GM12878 (cell line): ENCODE data around the gene KIDINS220. TPM values are rescaled to one million over a fixed set of nuclear protein-coding genes. Genes with fewer than 3 reads are reported as not detected.

ENCODE experiments used
- ATAC-seq: fragments of 200-7000 bp; cut with Tn5 transposase; 3 replicates; pipeline ENCODE4 v1.9.1; 2020; ENCODE audit warnings: mild to moderate bottlenecking, moderate library complexity
- BruUV-seq: library from RNA; stranded (reverse); fragments of 400-500 nt; replicated peaks from 2 replicates; lab custom pipeline; 2021; lab: Mats Ljungman, UMichigan
- CTCF ChIA-PET: fragments of 300-600 bp; sonication (Branson Sonifier 250); formaldehyde crosslinking; extraction: SDS; loops from one replicate; lab custom pipeline; 2021; ENCODE audit warnings: inconsistent platforms; lab: Yijun Ruan, JAX
- POLR2A ChIA-PET: fragments of 350-600 bp; formaldehyde crosslinking; extraction: SDS; loops from one replicate; lab custom pipeline; 2021; ENCODE audit warnings: inconsistent platforms; lab: Charles Lee
- RAD21 ChIA-PET: fragments of 300-600 bp; sonication (Branson Sonifier 250); formaldehyde crosslinking; loops from one replicate; lab custom pipeline; 2023; ENCODE audit warnings: antibody characterized with exemption; ENCODE audit not compliant: unreplicated experiment; lab: Charles Lee
- SMC1A ChIA-PET: fragments of 300-600 bp; sonication (Branson Sonifier 250); formaldehyde crosslinking; loops from one replicate; lab custom pipeline; 2023; ENCODE audit not compliant: unreplicated experiment, uncharacterized antibody; lab: Charles Lee
- DNase-seq: peaks from one replicate; pipeline ENCODE4 v3.0.0-alpha.2; 2011; ENCODE audit warnings: low read depth, low spot score
- FAIRE-seq: peaks from 3 replicates; lab custom pipeline; 2011; peaks lifted over from hg19 to GRCh38; lab: Jason Lieb, UNC
- H2AFZ ChIP-seq: 2 replicates; pipeline ENCODE4 v1.6.0; 2011; ENCODE audit warnings: low read depth, low read length, control low read depth; ENCODE audit not compliant: control insufficient read depth
- H3K27ac ChIP-seq: 2 replicates; pipeline ENCODE4 v1.5.1; 2011; ENCODE audit warnings: control low read depth; ENCODE audit not compliant: control insufficient read depth, insufficient read depth
- H3K27me3 ChIP-seq, 2 experiments: replicated peaks in 1 of 2; 2 replicates each; pipeline versions ENCODE4 v1.6.0 to v1.6.1; 2011; ENCODE audit warnings: low read length in 1 of 2; ENCODE audit not compliant: control insufficient read depth in 2 of 2, insufficient read depth in 2 of 2
- H3K36me3 ChIP-seq, 2 experiments: 2 replicates each; pipeline ENCODE4 v1.5.1; 2011; ENCODE audit warnings: low read length in 1 of 2; ENCODE audit not compliant: control insufficient read depth in 2 of 2, insufficient read depth in 2 of 2
- H3K4me1 ChIP-seq: 2 replicates; pipeline ENCODE4 v1.6.1; 2011; ENCODE audit warnings: mild to moderate bottlenecking, low read length, moderate library complexity, mixed read lengths; ENCODE audit not compliant: control insufficient read depth, insufficient read depth
- H3K4me2 ChIP-seq: 2 replicates; pipeline ENCODE4 v1.6.0; 2011; ENCODE audit warnings: control low read depth; ENCODE audit not compliant: control insufficient read depth, insufficient read depth
- H3K4me3 ChIP-seq: fragments of 200-600 bp; sonication (generic); 2 replicates; pipeline ENCODE4 v1.5.1; 2016
- H3K79me2 ChIP-seq: 2 replicates; pipeline ENCODE4 v1.6.0; 2011; ENCODE audit warnings: low read length; ENCODE audit not compliant: control insufficient read depth, insufficient read depth
- H3K9ac ChIP-seq: 2 replicates; pipeline ENCODE4 v1.8.0; 2011; ENCODE audit warnings: low read length, control low read depth, mixed read lengths; ENCODE audit not compliant: control insufficient read depth, insufficient read depth
- H3K9me3 ChIP-seq: replicated peaks from 3 replicates; pipeline ENCODE4 v1.5.1; 2011; ENCODE audit warnings: mild to moderate bottlenecking, low read length; ENCODE audit not compliant: control insufficient read depth, insufficient read depth
- H4K20me1 ChIP-seq: 2 replicates; pipeline ENCODE4 v1.6.0; 2011; ENCODE audit not compliant: control insufficient read depth, insufficient read depth
- BMI1 ChIP-seq: fragments of 450-650 bp; IDR thresholded peaks from 2 replicates; pipeline ENCODE4 v1.6.1; 2016; ENCODE audit warnings: mild to moderate bottlenecking, moderate library complexity, borderline replicate concordance
- CEBPB ChIP-seq, 2 experiments: fragments of 150-350 bp in 1 of 2; IDR thresholded peaks; 2 replicates each; pipeline ENCODE4 v1.6.1; 2012 to 2014; ENCODE audit warnings: low read depth in 2 of 2, low read length in 2 of 2, borderline replicate concordance in 1 of 2, inconsistent platforms in 1 of 2
- CREB1 ChIP-seq: IDR thresholded peaks from 2 replicates; pipeline ENCODE4 v1.6.1; 2012; ENCODE audit warnings: low read depth, mild to moderate bottlenecking, inconsistent platforms
- E4F1 ChIP-seq: fragments of 450-650 bp; IDR thresholded peaks from 2 replicates; pipeline ENCODE4 v1.6.1; 2018; ENCODE audit warnings: borderline replicate concordance, mild to moderate bottlenecking; ENCODE audit not compliant: partially characterized antibody
- HSF1 ChIP-seq: fragments of 150-350 bp; IDR thresholded peaks from 2 replicates; pipeline ENCODE4 v1.6.1; 2014; ENCODE audit warnings: mild to moderate bottlenecking, low read depth, low read length
- NBN ChIP-seq: fragments of 450-650 bp; IDR thresholded peaks from 2 replicates; pipeline ENCODE4 v1.6.1; 2016
- NR2C1 ChIP-seq: fragments of 450-650 bp; IDR thresholded peaks from 2 replicates; pipeline ENCODE4 v1.6.1; 2017; ENCODE audit warnings: antibody characterized with exemption, mild to moderate bottlenecking, moderate library complexity
- SKIL ChIP-seq: fragments of 450-650 bp; IDR thresholded peaks from 2 replicates; pipeline ENCODE4 v1.6.1; 2017; ENCODE audit warnings: mild to moderate bottlenecking, low read depth, inconsistent platforms; ENCODE audit not compliant: poor library complexity, severe bottlenecking
- SUZ12 ChIP-seq: fragments of 200-600 bp; sonication (generic); IDR thresholded peaks from one replicate; pipeline ENCODE4 v1.6.1; 2018; ENCODE audit warnings: antibody characterized with exemption, mild to moderate bottlenecking; ENCODE audit not compliant: unreplicated experiment
- TAF1 ChIP-seq: IDR thresholded peaks from 2 replicates; pipeline ENCODE4 v1.6.1; 2011; ENCODE audit warnings: mild to moderate bottlenecking, low read depth, low read length, borderline replicate concordance
- YY1 ChIP-seq: IDR thresholded peaks from 2 replicates; pipeline ENCODE4 v1.6.1; 2011; ENCODE audit warnings: low read depth, mild to moderate bottlenecking, low read length
- ZNF207 ChIP-seq: fragments of 450-650 bp; IDR thresholded peaks from 2 replicates; pipeline ENCODE4 v1.6.1; 2014; ENCODE audit warnings: antibody characterized with exemption, mild to moderate bottlenecking, borderline replicate concordance
- ZNF687 ChIP-seq: fragments of 450-650 bp; IDR thresholded peaks from 2 replicates; pipeline ENCODE4 v1.6.1; 2017; ENCODE audit warnings: mild to moderate bottlenecking, moderate library complexity
- WGBS: methylation state at CpG from one replicate; pipeline ENCODE4 v1.1.6; 2016; ENCODE audit warnings: low lambda C conversion rate; ENCODE audit not compliant: insufficient replicate concordance, insufficient coverage; ENCODE audit errors: missing lambda C conversion rate; 5-methylcytosine and 5-hydroxymethylcytosine counted together
- in situ Hi-C: fragments of 300-500 bp; cut with MboI; formaldehyde crosslinking; loops from 9 replicates; pipeline ENCODE4 v1.14.3; 2018; ENCODE audit warnings: mixed read lengths
- intact Hi-C: fragments of 100-400 bp; cut with micrococcal nuclease; formaldehyde crosslinking; loops from one replicate; pipeline ENCODE4 v1.14.2; 2022; ENCODE audit not compliant: unreplicated experiment
- polyA plus RNA-seq, 11 experiments: library from polyadenylated mRNA; depleted of rRNA in 4 of 11; unstranded in 6 of 11; stranded (reverse) in 5 of 11; fragments of >200 nt; fragmentation: Nextera tagmentation in 4 of 11; fragmentation: Illumina TruSeq in 1 of 11; extraction: Ambion mirVana in 4 of 11; extraction: Trizol in 1 of 11; gene quantifications; 1 replicate in 1 of 11; 2 replicates in 10 of 11; pipeline versions ENCODE4 v1.2.1 to v1.2.3, GENCODE V29; 2011 to 2016; ENCODE audit warnings: inconsistent platforms in 2 of 11, missing spikeins in 2 of 11, low read depth in 1 of 11
- total RNA-seq, 4 experiments: library from RNA; depleted of rRNA in 3 of 4; stranded (reverse); fragments of >200 nt in 3 of 4; fragmentation: Illumina TruSeq in 1 of 4; extraction: Trizol in 1 of 4; gene quantifications; 2 replicates each; pipeline versions ENCODE4 v1.2.1 to v1.2.3, GENCODE V29; 2013 to 2021

The KIDINS220 gene
- total and polyA plus RNA-seq, 10 of the 15 experiments (the other 5 are each of a cell fraction or from before 2014, with no cell fraction given), result 6.0 to 31.2 (median 16.0) TPM

GRCh38 chr2:8790739-8791162, 46.7 kb downstream of the KIDINS220 start (continued):
- peak; percentile 90 for TF ChIP-seq ZNF687
- TF ChIP-seq, all 136 proteins: peak for 10

GRCh38 chr2:8786463-8786862, 51.0 kb downstream of the KIDINS220 start:
- ChIA-PET POLR2A (no interaction called here), SMC1A (no interaction called here), RAD21 (no interaction called here), CTCF (no interaction called here)
- Histone ChIP-seq H3K9me3 (no peaks in the 10 kb centered on the region), H3K27ac (no peak overlapping the region), H4K20me1 (no peaks in the 10 kb centered on the region), H2AFZ (no peak overlapping the region), H3K9ac (no peak overlapping the region), H3K27me3 (no peaks in the 10 kb centered on the region), H3K4me2 (no peak overlapping the region), H3K36me3 (peaks cover 1 to 2% of the 10 kb centered on the region in 2 experiments; a peak in 3 of 4 replicates), H3K4me1 (peaks cover 3% of the 10 kb centered on the region; the same call in 1 of the 2 replicates), H3K79me2 (no peaks in the 10 kb centered on the region), H3K4me3 (no peak overlapping the region)
- BruUV-seq, result no TSS peak
- intact Hi-C loops, result no loop called here
- WGBS, result 86% methylated on average over 5 of the region's 5 CpGs
- FAIRE-seq (no peak), ATAC-seq (no peak), DNase-seq (no peak)
- TF ChIP-seq TAF1 (no peak), YY1 (no peak), ZNF207 (no peak), SKIL (no peak), CEBPB (IDR thresholded peaks at IDR 0.05; ENCODE audit: borderline replicate concordance in 1 of 2, low read depth in 2 of 2, low read length in 2 of 2) (no peak), CREB1 (no peak), E4F1 (no peak), NBN (no peak), BMI1 (no peak), SUZ12 (no peak), NR2C1 (no peak), HSF1 (no peak)
- in situ Hi-C loops, result no loop called here
